GM18511 (cell line): Measurements from ENCODE around the gene GTF3C6.
A peak's percentile ranks its signal among the peaks of the same experiment; 100 is the strongest.
"Not testable (repeated sequence)": the region's sequence is repeated elsewhere in the genome, so short reads cannot be mapped to it uniquely, and the experiment has no call there.

Experiments
- ATAC-seq: cut with Tn5 transposase; IDR thresholded peaks from one replicate; pipeline ENCODE4 v1.9.1; 2021; ENCODE audit warnings: mild to moderate bottlenecking, moderate library complexity; ENCODE audit not compliant: unreplicated experiment

The GTF3C6 gene

DNA sequence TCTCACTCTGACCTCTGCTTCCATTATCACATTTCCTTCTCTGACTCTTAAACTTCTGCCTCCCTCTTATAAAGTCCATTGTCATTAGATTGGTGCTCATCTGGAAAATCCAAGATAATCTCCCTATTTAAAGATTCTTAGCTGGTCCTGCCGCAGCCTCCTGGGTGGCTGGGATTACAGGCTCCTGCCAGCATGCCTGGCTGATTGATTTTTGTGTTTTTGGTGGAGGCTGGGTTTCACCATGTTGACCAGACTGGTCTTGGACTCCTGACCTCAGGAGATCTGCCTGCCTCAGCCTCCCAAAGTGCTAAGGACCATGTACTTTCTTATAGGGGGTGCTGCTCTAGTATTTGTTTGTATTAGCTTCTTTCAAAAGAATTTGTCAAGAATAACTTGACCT lies 18.1 kb downstream of the GTF3C6 start:
- no peak for ATAC-seq

DNA sequence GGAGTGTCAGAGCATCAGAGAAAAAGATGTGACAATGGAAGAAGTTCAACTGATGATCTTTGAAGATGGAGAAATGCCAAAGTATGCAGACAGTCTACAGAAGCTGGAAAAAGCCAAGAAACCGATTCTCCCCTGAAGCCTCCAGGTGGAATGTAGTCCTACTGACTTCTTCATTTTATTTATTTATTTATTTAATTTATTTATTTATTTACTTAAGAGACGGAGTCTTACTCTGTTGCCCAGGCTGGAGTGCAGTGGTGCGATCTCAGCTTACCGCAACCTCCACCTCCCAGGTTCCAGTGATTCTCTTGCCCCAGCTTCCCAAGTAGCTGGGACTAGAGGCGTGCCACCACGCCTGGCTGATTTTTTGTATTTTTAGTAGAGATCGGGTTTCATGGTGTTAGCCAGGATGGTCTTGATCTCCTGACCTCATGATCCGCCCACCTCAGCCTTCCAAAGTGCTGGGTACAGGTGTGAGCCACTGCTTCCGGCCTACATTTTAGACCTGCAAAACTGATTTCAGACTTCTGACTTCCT lies 21.1 kb downstream of the GTF3C6 start:
- ATAC-seq: no peak

DNA sequence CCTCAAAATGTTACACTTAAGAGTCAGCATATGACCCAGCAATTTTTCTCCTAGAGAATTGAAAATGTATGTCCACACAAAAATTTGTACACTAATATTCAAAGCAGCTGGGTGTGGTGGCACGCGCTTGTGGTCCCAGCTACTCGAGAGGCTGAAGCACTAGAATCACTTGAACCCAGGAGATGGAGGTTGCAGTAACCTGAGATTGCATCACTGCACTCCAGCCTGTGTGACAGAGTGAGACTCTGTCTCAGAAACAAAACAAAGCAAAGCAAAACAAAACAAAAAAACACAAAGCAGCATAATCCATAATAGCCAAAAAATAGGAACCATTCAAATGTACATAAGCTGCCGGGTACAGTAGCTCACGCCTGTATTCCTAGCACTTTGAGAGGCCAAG lies 21.7 kb downstream of the GTF3C6 start:
- ATAC-seq: no peak

DNA sequence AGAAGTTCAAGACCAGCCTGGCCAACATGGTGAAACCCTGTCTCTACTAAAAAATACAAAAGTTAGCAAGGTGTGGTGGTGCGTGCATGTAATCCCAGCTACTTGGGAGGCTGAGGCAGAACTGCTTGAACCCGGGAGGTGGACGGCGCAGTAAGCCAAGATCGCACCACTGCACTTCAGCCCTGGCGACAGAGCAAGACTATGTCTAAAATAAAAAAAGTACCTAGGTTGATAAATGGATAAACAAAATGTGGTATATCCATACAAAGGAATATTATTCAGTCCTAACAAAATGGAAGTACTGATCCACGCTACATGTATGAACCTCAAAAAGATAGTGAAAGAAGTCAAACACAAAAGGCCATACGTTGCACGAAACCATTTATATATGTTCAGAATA lies 22.1 kb downstream of the GTF3C6 start:
- ATAC-seq: no peak

DNA sequence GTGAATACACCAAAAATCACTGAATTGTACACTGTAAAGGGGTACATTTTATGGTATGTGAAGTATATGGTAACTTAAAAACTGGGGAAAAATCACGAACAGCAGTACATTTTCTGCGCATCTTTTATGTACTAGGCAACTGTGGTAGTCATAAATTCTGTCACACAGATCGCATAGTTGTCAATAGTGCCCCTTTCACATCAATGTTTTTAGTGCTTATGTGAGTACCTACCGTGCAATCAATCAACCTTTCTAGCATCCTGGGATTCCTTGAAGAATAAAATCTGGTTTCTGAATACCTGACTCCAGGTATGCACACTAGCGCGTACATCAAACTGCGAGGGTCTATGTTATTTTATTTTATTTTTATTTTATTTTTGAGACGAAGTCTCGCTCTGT lies 22.7 kb downstream of the GTF3C6 start:
- no peak for ATAC-seq

DNA sequence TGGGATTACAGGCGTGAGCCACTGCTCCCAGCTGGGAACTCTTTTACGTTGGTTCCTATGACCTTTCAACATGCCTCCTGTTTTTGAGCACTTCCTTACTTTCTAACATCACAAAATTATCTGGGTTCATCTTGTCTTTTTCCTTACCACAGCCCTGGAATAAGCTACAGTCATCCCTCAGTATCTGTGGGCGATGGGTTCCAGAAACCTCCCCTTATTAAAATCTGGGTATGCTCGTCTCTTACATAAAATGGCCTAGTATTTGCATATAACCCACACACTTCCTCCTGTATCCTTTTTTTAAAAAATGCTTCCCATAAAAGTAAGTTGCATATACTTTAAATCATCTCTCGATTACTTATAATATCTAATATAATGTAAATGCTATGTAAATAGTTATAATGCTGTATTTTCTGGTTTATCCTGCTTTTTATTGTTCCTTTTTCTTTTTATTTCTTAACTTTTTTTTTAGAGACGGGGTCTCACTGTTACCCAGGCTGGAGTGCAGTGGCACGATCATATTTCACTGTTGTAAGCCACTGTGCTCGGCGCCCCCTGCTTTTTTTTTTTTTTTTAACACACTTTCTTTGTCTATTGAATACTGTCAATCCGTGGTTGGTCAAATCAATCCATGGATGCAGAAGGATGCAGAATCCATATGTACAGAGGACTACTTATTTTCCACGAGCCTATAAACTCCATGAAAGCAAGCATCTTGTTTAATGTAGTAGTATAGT lies 32.5 kb downstream of the GTF3C6 start:
- no peak for ATAC-seq

DNA sequence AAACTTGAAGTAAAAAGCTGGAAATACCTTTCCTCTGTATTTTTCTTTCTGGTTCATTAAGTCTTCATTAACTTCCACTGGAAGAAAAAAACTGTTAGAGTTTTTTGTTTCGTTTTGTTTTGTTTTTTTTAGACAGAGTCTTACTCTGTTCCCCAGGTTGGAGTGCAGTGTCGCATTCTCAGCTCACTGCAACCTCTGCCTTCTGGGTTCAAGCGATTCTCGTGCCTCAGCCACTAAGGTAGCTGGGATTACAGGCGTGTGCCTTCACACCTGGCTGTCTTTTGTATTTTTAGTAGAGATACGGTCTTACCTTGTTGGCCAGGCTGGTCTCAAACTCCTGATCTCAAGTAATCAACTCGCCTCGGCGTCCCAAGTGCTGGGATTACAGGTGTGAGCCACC lies 38.2 kb downstream of the GTF3C6 start:
- no peak for ATAC-seq

DNA sequence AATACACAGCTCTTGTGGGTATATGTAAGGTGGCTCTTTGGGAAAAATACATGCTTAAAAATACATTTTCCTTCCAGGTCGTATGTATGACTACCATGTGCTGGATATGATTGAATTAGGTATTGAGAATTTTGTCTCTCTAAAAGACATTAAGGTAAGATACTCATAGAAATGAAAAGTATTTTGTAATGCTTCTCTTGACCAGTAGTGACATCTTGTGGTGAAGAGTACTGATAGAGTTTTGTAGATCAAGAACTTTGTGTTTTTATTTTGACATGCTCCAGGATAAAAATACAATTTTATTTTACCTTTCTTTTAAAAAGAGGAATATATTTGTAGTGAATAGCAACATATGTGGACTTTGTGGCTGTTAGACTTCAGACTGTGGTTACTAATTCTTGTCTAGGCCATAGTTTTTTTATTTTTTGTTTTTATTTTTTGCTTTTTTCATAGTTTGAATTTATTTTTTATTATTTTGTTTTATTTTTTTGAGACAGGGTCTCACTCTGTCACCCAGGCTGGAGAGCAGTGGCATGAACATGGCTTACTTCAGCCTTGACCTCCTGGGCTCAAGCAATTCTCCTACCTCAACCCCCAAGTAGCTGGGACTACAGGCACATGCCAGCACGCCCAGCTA lies 41.2 kb downstream of the GTF3C6 start:
- ATAC-seq: no peak

DNA sequence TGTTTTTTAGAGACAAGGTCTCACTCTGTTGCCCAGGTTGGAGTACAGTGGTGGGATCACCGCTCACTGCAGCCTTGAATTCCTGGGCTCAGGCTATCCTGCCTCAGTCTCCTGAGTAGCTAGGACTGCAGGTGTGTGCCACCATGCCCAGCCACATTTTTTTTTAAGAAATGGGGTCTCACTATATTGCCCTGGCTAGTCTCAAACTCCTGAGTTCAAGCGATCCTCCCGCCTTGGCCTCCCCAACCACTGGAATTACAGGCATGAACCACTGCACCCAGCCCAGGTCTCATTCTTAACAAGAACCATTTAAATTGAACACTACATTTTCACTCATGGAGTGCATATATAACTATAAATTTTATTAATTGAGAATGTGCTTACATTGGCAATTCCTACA lies 43.8 kb downstream of the GTF3C6 start:
- no peak for ATAC-seq

DNA sequence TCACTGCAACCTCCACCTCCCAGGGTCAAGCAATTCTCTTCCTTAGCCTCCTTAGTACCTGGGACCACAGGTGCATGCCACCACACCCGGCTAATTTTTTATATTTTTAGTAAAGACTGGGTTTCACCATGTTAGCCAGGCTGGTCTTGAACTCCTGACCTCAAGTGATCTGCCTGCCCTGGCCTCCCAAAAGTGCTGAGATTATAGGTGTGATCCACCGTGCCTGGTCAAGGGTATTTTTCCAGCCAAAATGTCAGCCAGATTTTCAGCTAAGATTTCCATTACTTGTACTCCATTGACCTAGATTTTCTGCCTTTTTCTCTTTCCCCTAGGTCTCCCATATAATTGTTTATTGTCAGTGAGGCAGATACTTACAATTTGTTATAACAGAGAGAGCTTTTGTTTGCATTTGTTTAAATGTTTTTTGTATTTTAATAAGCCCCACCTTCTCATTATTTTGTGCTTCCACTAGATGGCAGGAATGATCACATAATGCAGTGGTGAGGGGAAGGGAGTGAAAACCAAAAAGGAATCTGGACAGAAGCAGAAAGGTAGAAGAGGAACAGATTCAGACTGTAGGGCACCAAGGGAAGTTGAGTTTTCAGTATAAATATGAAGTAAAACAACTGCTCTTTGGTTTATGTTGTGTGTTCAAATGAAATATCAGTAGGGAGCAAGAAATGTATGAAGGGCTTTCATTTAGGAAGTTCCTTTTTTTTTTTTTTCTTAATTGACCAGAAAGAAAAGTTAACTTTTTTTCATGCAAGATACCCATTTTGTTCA lies 53.0 kb downstream of the GTF3C6 start:
- peak; percentile 51 for ATAC-seq

DNA sequence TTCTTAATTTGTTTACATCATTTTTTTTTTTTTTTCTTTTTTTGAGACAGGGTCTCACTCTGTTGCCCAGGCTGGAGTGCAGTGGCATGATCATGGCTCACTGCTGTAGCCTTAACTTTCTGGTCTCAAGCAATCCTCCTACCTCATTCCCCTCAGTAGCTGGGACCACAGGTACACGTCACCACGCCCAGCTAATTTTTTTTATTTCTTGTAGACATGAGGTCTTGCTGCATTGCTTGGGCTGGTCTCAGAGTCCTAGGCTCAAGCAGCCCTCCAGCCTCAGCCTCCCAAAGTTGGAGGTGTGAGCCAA lies 53.6 kb downstream of the GTF3C6 start:
- ATAC-seq: no peak

DNA sequence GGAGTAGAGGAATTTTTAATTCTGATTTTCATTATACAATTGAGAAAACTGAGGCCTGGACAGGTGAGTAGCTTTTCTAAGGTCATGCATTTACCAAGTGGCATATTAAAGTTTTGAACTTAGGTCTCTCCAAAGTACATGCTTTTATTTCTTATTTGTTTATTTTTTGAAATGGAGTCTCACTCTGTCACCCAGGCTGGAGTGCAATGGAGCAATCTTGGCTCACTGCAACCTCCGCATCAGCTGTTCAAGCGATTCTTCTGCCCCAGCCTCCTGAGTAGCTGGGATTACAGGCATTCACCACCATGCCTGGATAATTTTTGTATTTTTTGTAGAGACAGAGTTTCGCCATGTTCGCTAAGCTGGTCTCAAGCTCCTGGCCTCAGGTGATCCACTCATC lies 54.0 kb downstream of the GTF3C6 start:
- ATAC-seq: not testable (repeated sequence)

DNA sequence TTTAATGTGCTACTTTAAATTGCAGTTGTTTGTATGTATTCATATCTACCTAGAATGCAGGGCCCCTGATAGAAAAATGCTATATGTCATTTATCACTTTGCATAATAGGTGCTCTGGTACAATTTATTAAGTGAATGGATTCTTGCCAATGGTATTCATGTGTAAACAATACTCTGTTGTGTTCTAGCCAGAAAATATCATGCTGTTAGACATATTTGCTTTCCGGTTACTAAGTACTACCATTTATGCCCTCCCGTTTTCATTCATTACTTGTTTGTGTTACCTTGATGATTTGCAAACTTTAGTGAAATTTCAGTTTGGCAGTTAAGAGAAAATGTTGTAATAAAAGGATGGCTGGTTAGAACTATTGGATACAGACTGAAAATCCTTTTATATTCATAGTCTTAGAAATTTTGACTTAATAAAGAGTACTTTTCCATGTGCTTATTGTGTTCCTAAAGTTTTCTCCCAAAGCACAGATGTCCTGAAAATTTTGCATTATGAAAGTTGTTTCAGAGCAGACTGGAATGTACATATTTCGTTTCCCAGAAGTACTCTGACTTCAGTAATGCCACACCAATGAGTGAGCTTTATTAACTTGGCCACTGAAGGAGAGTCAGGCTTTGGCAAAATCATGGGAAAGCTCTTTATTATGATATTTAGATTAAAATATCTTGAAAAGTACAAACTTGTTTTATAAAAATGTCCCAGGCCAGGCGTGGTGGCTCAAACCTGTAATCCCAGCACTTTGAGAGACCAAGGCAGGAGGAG lies 54.8 kb downstream of the GTF3C6 start:
- no peak for ATAC-seq

DNA sequence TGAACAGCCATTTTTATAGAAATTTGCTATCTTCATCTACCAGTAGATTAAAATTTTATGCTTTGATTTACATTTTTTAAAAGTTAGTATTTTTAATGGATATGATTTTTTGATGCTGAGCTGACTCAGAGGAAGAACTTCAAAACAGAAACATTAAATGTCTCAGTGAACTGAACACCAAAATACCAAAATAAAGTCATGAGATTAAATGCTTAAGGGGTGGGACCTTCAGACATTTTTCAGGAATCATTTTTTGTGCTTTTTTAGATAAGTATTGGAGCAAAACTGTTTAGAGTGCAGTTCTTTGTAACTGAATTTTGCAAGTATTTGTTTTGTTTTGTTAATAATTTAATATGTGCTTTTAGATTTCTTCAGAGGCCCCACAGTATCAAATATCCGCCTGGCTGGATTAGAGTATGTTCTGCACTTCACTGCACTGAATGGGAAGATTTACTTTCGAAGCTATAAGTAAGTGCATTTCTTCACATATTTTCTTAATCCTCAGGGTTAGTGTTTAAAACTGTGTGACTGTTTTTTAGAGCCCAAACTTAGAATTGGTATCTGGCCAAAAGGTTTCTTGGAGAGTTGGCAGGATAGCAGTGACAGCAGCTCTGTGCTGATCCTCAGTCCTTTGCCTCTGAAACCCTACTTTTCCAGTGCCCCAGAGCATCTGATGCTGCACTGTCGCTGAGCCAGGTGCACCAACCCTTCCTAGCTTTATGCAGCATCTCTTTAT lies 57.1 kb downstream of the GTF3C6 start:
- ATAC-seq: no peak

DNA sequence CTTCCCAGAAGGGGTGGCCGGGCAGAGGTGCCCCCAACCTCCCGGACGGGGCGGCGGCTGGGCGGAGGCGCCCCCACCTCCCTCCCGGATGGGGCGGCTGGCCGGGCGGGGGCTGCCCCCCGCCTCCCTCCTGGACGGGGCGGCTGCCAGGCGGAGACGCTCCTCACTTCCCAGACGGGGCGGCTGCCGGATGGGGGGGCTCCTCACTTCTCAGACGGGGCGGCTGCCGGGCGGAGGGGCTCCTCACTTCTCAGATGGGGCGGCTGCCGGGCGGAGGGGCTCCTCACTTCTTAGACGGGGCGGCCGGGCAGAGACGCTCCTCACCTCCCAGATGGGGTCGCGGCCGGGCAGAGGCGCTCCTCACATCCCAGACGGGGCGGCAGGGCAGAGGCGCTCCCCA lies 58.7 kb downstream of the GTF3C6 start:
- ATAC-seq: not testable (repeated sequence)
